ENCODE results near the gene MYO1F. TPM values are rescaled to one million over a fixed set of nuclear protein-coding genes. Genes with fewer than 3 reads are reported as not detected.

The MYO1F gene
- total RNA-seq, 1 donor from 2014 or later: 0.10 TPM

DNA sequence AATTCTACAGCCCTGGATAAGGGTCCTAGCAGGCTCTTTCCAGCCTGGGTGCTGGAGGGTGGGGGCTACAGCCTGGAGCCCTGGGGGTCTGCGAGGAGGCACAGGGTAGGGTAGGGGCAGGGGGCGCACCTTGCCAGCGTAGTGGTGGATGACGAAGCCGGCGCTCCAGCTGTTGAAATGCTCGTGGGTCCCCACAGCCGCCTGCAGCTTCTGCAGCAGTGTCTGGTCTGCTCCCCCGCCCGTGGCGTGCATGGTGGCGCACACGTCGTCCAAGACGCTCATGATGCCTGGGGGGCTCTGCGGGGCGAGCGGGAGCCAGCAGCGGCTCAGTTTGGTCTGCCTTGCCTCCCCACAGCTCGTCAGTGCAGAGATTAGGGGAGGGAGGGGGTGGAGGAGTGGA is 33.1 kb downstream of the MYO1F start:
- Mint-ChIP-seq H3K9me3 (ENCODE audit: unreplicated experiment) (no peaks in the 10 kb centered on the region), H3K27ac (ENCODE audit: unreplicated experiment) (no peak overlapping the region), H3K4me3 (ENCODE audit: unreplicated experiment) (no peak overlapping the region), H3K4me1 (ENCODE audit: low read depth, unreplicated experiment) (no peaks in the 10 kb centered on the region), H3K27me3 (ENCODE audit: unreplicated experiment) (peaks cover 2% of the 10 kb centered on the region), H3K36me3 (ENCODE audit: unreplicated experiment) (no peaks in the 10 kb centered on the region)
- DNase-seq: no peak
- no peak for TF ChIP-seq CTCF (IDR thresholded peaks at IDR 0.05; ENCODE audit: partially characterized antibody, unreplicated experiment)

DNA sequence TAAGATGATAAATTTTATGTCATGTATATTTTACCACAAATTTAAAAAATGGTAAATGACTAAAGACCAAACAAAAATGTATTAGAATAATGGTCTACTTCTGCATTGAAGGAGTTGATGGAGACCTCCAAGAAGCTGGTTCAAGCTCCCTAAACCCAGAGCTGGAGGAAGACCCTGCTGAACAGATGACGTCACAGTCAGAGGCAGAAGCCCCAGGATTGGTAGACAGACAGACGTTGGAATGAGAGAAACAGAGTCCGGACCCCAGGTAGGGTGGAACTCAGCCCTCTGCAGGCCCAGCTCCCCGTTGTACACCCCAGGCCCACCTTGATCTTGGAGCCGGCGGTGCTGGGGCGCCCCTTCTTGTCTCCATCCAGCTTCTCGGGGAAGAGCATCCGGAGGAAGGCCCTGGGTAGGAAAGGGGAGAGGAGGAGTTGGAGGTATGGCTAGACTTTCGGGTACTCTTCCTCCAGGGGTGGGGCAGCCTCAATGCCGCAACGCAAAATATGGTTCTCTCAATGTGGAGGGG is 37.6 kb downstream of the MYO1F start:
- no peak for TF ChIP-seq CTCF (IDR thresholded peaks at IDR 0.05; ENCODE audit: partially characterized antibody, unreplicated experiment)

DNA sequence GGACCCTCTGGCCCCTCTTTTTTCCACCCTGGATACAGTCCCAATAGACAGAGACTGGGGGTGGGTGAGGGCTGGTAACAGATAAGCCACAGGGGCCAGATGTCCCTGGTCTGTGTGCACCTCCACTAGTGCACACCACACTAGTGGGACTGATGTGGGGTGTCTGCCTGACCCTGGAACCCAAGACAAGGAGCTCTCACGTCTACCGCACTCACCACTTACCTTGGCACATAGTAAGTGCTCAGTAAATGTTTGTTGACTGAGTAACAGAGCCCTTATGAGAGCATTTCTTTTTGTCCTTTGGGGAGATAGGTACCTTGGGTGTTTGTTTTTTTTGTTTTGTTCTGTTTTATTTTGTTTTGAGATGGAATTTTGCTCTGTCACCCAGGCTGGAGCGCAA is 40.1 kb downstream of the MYO1F start:
- TF ChIP-seq CTCF (IDR thresholded peaks at IDR 0.05; ENCODE audit: partially characterized antibody, unreplicated experiment): no peak
- H3K27me3 Mint-ChIP-seq (ENCODE audit: unreplicated experiment): no peaks in the 10 kb centered on the region
- no peak for DNase-seq

More for the DNA sequence above, 37.6 kb downstream of the MYO1F start:
- Mint-ChIP-seq H3K9me3 (ENCODE audit: unreplicated experiment) (no peaks in the 10 kb centered on the region), H3K36me3 (ENCODE audit: unreplicated experiment) (no peaks in the 10 kb centered on the region), H3K27me3 (ENCODE audit: unreplicated experiment) (no peaks in the 10 kb centered on the region), H3K4me1 (ENCODE audit: low read depth, unreplicated experiment) (no peaks in the 10 kb centered on the region), H3K4me3 (ENCODE audit: unreplicated experiment) (no peak overlapping the region), H3K27ac (ENCODE audit: unreplicated experiment) (no peak overlapping the region)
- DNase-seq: no peak

GRCh38 chr19:8536282-8536681 is 41.0 kb downstream of the MYO1F start:
- H3K27ac Mint-ChIP-seq (ENCODE audit: unreplicated experiment): no peak overlapping the region
- no peak for DNase-seq
- no peaks in the 10 kb centered on the region for H3K27me3 Mint-ChIP-seq (ENCODE audit: unreplicated experiment)
- H3K36me3 Mint-ChIP-seq (ENCODE audit: unreplicated experiment): no peaks in the 10 kb centered on the region
- no peak for TF ChIP-seq CTCF (IDR thresholded peaks at IDR 0.05; ENCODE audit: partially characterized antibody, unreplicated experiment)
- H3K4me1 Mint-ChIP-seq (ENCODE audit: low read depth, unreplicated experiment): no peaks in the 10 kb centered on the region
- H3K4me3 Mint-ChIP-seq (ENCODE audit: unreplicated experiment): no peak overlapping the region
- no peaks in the 10 kb centered on the region for H3K9me3 Mint-ChIP-seq (ENCODE audit: unreplicated experiment)

More for the DNA sequence above, 40.1 kb downstream of the MYO1F start:
- Mint-ChIP-seq H3K27ac (ENCODE audit: unreplicated experiment) (no peak overlapping the region), H3K4me3 (ENCODE audit: unreplicated experiment) (no peak overlapping the region), H3K9me3 (ENCODE audit: unreplicated experiment) (no peaks in the 10 kb centered on the region), H3K36me3 (ENCODE audit: unreplicated experiment) (no peaks in the 10 kb centered on the region), H3K4me1 (ENCODE audit: low read depth, unreplicated experiment) (no peaks in the 10 kb centered on the region)

DNA sequence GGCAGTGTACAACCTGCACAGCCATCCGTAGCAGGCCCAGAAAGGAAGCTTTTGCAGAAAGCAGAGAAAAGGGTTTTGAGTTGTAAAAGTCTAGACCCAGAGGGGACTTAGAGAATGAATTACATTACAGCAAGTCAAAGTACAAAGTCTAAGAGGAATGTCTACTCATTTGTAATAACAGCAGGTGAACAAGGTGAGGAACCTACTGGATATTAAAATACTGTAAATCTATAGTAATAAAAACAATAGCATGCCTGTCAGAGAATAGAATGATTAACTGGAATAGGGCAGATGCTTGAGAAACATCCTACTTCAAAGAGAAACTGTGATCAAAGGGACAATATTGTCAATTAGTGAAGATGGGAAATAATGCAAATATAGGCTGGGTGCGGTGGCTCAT is 45.0 kb downstream of the MYO1F start:
- no peak for DNase-seq
- no peak overlapping the region for H3K4me3 Mint-ChIP-seq (ENCODE audit: unreplicated experiment)
- H3K9me3 Mint-ChIP-seq (ENCODE audit: unreplicated experiment): peaks cover 5% of the 10 kb centered on the region
- H3K27ac Mint-ChIP-seq (ENCODE audit: unreplicated experiment): no peak overlapping the region
- H3K36me3 Mint-ChIP-seq (ENCODE audit: unreplicated experiment): peaks cover 13% of the 10 kb centered on the region
- H3K4me1 Mint-ChIP-seq (ENCODE audit: low read depth, unreplicated experiment): no peaks in the 10 kb centered on the region
- TF ChIP-seq CTCF (IDR thresholded peaks at IDR 0.05; ENCODE audit: partially characterized antibody, unreplicated experiment): no peak
- peaks cover 16% of the 10 kb centered on the region for H3K27me3 Mint-ChIP-seq (ENCODE audit: unreplicated experiment)
